Upper lobe of right lung (tissue), 1 donor: ENCODE measurements around the gene ATAD3C. TPM values are rescaled to one million over a fixed set of nuclear protein-coding genes. Genes with fewer than 3 reads are reported as not detected.
"Not testable (repeated sequence)": the region's sequence is repeated elsewhere in the genome, so short reads cannot be mapped to it uniquely, and the experiment has no call there.

Experiments
- ATAC-seq: fragments of 200-7000 bp; cut with Tn5 transposase; one replicate; pipeline ENCODE4 v1.9.1; 2020; ENCODE audit warnings: mild to moderate bottlenecking, moderate library complexity
- DNase-seq: peaks from one replicate; pipeline ENCODE4 v3.0.0-alpha.2; 2020
- H3K27ac ChIP-seq: fragments of 200-600 bp; one replicate; pipeline ENCODE4 v1.8.0; 2022
- H3K27me3 ChIP-seq: fragments of 200-600 bp; one replicate; pipeline ENCODE4 v1.8.0; 2022; ENCODE audit warnings: mild to moderate bottlenecking
- H3K36me3 ChIP-seq: fragments of 200-600 bp; one replicate; pipeline ENCODE4 v1.8.0; 2022
- H3K4me1 ChIP-seq: fragments of 200-600 bp; one replicate; pipeline ENCODE4 v1.8.0; 2022
- H3K4me3 ChIP-seq: fragments of 200-600 bp; one replicate; pipeline ENCODE4 v1.8.0; 2022; ENCODE audit warnings: mild to moderate bottlenecking
- H3K9me3 ChIP-seq: fragments of 200-600 bp; one replicate; pipeline ENCODE4 v1.8.0; 2022
- intact Hi-C: fragments of 100-400 bp; cut with DNase I; formaldehyde crosslinking; loops from one replicate; pipeline ENCODE4 v1.11.0; 2022
- total RNA-seq: library from RNA; stranded (reverse); fragmentation: NEBNext Ultra II Directional; extraction: Animal tissue kit (Norgen Biotek cat#: 25700); gene quantifications from one replicate; pipeline ENCODE4 v1.2.1, GENCODE V29; 2021
- TF ChIP-seq, protein P1 (sequence below): fragments of 200-600 bp; IDR thresholded peaks from one replicate; pipeline ENCODE4 v1.8.0; 2022; ENCODE audit warnings: antibody characterized with exemption
- donor health status: DM: no; HTN: yes; CAD: no; lungs with severe emphysema.

Gene ATAD3C
- total RNA-seq, 1 donor from 2014 or later, result 10.4 TPM

DNA sequence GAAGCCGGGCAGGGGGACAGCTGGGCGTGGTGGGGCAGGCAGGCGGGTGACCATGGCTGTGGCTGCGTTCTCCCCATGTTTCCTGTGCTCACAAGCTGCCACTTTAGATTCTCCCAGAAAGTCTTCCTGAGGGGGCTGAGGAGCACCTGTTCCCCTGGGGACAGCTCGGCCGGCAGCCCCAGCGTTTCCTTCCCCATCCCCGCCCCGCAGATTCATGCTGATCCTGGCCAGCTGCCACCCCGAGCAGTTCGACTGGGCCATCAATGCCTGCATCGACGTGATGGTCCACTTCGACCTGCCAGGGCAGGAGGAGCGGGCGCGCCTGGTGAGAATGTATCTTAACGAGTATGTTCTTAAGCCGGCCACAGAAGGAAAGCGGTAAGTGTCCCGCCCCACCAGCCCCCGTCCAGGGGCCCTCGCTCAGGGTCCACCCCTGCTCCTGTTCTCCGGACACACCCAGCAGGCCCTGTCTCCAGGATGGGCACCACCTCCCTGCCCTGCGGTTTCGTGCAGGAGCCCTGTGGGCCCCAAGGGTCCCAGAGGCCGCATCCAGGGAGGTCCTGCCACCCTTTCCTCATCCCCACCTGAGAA lies 11.1 kb downstream of the ATAD3C start:
- intact Hi-C loops, result no loop called here

DNA sequence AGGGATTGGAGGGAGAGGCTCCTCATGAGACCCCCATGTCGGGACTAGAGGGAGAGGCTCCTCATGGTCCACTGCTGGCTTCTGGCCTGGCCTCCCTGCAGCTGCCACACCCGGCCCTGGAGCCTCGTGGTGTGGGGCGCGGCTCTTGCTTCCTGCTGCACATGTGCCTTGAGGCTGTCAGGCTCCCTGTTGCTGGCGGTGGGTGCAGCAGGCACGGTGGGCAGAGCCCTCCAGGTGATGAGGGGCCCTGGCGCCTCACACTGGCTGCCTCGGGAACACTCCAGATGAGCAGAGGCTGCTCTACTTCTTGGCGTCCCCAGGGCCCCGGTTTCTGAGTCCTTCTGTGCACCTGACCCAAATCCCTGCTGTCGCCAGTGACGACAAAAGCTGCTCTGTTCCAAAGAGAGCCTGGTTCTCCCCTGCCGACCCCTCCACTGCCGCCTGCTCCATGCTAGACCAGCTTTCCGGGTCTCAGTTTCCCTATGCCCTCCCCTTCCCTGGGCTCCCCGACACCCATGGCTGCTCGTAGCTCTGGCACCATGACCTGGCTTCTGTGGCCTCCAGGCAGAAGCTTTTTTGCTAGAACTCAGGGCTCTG lies 12.3 kb downstream of the ATAD3C start:
- ATAC-seq (peak; percentile 20), DNase-seq (peak; percentile 73)
- Histone ChIP-seq H3K36me3 (no peaks in the 10 kb centered on the region), H3K27ac (peak overlapping the region; percentile 60), H3K4me3 (peak overlapping the region; percentile 22), H3K9me3 (no peaks in the 10 kb centered on the region), H3K27me3 (no peaks in the 10 kb centered on the region), H3K4me1 (peaks cover 4% of the 10 kb centered on the region)
- intact Hi-C loops, result no loop called here
- TF ChIP-seq, protein P1, sequence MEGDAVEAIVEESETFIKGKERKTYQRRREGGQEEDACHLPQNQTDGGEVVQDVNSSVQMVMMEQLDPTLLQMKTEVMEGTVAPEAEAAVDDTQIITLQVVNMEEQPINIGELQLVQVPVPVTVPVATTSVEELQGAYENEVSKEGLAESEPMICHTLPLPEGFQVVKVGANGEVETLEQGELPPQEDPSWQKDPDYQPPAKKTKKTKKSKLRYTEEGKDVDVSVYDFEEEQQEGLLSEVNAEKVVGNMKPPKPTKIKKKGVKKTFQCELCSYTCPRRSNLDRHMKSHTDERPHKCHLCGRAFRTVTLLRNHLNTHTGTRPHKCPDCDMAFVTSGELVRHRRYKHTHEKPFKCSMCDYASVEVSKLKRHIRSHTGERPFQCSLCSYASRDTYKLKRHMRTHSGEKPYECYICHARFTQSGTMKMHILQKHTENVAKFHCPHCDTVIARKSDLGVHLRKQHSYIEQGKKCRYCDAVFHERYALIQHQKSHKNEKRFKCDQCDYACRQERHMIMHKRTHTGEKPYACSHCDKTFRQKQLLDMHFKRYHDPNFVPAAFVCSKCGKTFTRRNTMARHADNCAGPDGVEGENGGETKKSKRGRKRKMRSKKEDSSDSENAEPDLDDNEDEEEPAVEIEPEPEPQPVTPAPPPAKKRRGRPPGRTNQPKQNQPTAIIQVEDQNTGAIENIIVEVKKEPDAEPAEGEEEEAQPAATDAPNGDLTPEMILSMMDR, result no peak

More for the DNA sequence above, 11.1 kb downstream of the ATAD3C start:
- ATAC-seq, result no peak
- H3K27me3 ChIP-seq, result no peaks in the 10 kb centered on the region
- no peak overlapping the region for H3K27ac ChIP-seq
- no peak for DNase-seq
- H3K36me3 ChIP-seq, result no peaks in the 10 kb centered on the region
- no peak overlapping the region for H3K4me3 ChIP-seq
- H3K4me1 ChIP-seq, result peaks cover 4% of the 10 kb centered on the region
- TF ChIP-seq, protein P1, result no peak
- H3K9me3 ChIP-seq, result no peaks in the 10 kb centered on the region

DNA sequence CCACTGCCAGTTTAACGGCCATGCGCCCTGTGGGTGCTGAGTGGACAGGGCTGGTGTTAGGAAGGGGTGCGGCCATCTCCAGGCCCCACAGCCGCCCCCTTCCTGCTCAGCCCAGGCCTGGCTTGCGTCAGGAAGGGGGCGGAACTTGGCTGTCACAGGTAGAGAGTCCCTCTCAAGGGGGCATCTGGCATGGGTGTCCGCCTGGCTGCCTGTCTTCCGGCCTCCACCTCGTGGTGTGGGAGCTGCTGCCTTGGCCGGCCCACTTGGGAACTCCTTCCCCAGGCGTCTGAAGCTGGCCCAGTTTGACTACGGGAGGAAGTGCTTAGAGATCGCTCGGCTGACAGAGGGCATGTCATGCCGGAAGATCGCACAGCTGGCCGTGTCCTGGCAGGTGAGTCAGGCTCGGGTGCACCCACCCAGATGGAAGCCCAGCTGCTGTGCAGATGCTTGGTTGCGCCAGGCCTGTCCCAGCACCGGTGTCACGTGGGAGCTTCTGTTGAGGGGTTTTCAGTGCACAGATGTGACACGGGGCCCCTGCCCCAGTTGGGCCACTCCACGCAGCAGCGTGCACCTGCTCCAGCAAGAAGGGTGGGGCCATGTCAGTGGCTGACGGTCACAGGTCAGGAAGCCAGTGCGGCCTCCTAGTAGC lies 13.0 kb downstream of the ATAD3C start:
- Histone ChIP-seq H3K4me3 (peak overlapping the region; percentile 22), H3K27ac (peak overlapping the region; percentile 60), H3K4me1 (peaks cover 4% of the 10 kb centered on the region), H3K9me3 (no peaks in the 10 kb centered on the region), H3K36me3 (no peaks in the 10 kb centered on the region), H3K27me3 (no peaks in the 10 kb centered on the region)
- TF ChIP-seq, protein P1, result no peak
- intact Hi-C loops, result no loop called here
- DNase-seq (peak; percentile 91), ATAC-seq (peak; percentile 93)

DNA sequence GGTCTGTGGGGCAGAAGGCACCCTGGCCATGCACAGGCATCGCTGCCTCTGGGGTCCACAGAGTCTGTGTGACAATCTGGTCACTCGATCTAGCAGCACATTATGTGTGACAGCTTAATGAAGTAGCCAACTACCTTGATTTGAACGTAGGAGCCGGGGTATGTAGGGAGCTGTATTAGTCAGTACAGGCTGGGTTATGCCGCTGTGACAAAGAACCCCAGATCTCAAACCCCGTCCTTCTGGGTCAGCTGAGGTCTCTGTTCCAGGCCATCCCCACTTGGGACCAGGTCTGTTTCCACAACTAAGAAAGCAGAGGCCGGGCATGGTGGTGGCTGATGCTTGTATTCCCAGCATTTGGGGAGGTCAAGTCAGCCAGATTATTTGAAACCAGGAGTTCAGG lies 13.8 kb downstream of the ATAD3C start:
- Histone ChIP-seq H3K4me3 (no peak overlapping the region), H3K27me3 (no peaks in the 10 kb centered on the region), H3K4me1 (peaks cover 4% of the 10 kb centered on the region), H3K27ac (no peak overlapping the region), H3K36me3 (no peaks in the 10 kb centered on the region), H3K9me3 (no peaks in the 10 kb centered on the region)
- TF ChIP-seq, protein P1, result no peak
- no peak for DNase-seq
- no peak for ATAC-seq
- intact Hi-C loops, result no loop called here

DNA sequence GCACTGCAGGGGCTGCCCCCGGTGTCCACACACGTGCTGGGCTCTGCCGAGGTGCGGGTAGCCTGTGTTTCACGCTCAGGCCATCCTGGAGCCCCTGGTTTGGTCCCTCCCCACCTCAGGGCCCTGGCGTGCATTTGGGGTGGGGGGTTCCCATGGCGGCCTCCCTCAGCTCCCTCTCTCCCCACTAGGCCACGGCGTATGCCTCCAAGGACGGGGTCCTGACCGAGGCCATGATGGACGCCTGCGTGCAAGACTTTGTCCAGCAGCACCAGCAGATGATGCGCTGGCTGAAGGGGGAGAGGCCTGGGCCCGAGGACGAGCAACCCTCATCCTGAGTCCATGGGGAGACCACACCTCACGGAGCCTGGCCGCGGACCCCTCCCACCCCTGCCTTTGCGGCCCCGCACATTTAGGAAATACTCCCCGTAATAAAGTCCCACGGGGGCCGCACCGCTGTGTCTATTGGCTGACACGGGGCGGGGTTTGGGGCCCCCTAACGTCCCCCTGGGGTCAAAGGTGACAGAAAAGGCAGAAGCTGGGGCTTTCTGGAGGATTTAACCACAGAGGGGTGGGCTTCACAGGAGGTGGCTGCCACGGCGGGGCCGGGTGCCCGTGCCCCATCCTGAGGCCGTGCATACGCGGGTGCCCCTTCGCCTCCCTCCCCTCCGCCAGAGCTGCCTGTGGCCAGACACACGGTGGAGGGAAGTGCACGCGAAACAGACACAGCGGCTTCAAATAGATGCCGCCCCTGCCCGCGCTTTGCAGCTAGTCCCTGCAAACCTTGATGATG lies 18.9 kb downstream of the ATAD3C start:
- H3K27ac ChIP-seq, ATAC-seq, H3K36me3 ChIP-seq, intact Hi-C loops, H3K27me3 ChIP-seq, H3K4me3 ChIP-seq, H3K9me3 ChIP-seq, DNase-seq: not testable (repeated sequence)
- H3K4me1 ChIP-seq, result peaks cover 15% of the 10 kb centered on the region
